ENCODE data around the gene NEDD4. TPM values are rescaled to one million over a fixed set of nuclear protein-coding genes. Genes with fewer than 3 reads are reported as not detected.
A peak's percentile ranks its signal among the peaks of the same experiment; 100 is the strongest.

Gene NEDD4
- total and polyA plus RNA-seq, 2 of the 4 experiments (the other 2 are of a cell fraction) = 27.4 to 80.7 TPM

DNA sequence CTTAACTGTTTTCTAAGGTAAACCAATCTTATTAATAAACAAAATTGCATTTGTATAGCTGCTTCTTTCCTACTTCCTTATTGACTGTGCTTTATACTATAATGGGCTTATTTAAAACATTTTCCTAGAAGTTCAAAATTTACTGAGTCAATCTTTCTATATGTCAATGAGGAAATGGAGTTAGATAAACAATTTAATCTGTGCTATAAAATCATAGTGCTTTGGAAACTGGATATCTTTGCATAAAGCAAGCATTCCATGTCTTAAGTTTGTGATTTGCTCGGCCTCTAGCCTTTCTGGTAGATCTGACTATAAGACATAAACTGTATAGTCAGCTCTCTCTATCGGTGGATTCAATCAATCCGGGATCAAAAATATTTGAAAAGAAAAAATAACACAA lies 99.6 kb downstream of the NEDD4 start:
- Histone ChIP-seq H3K79me1 (ENCODE audit: low read depth in 1 of 2, low read length in 2 of 2) (peaks cover 30 to 44% of the 10 kb centered on the region in 2 experiments), H2BK5ac (ENCODE audit: low read depth, low read length, poor library complexity, severe bottlenecking) (no peak overlapping the region), H4K8ac (ENCODE audit: low read depth in 2 of 2, low read length in 2 of 2) (no peak overlapping the region), H2BK20ac (ENCODE audit: low read depth, low read length) (no peak overlapping the region), H3K9me3 (ENCODE audit: control insufficient read depth, insufficient read depth, low read length) (no peaks in the 10 kb centered on the region), H3K4me1 (ENCODE audit: control insufficient read depth, insufficient read depth, low read length) (peaks cover 7% of the 10 kb centered on the region), H3K36me3 (ENCODE audit: control insufficient read depth, insufficient read depth, low read length) (no peaks in the 10 kb centered on the region), H3K9me1 (ENCODE audit: insufficient read depth, low read length) (peaks cover 4% of the 10 kb centered on the region), H2AK9ac (replicated peaks; ENCODE audit: low read depth, low read length, poor library complexity) (no peak overlapping the region), H3K27me3 (ENCODE audit: control insufficient read depth, insufficient read depth, low read length) (no peaks in the 10 kb centered on the region), H3K4me2 (ENCODE audit: low read depth, low read length) (peak overlapping the region; percentile 93; the same call in 1 of the 2 replicates), H4K5ac (ENCODE audit: low read depth, low read length) (no peak overlapping the region), H2BK15ac (ENCODE audit: low read depth, low read length) (no peak overlapping the region), H2AFZ (replicated peaks; ENCODE audit: low read length, poor library complexity) (no peak overlapping the region), H3K14ac (replicated peaks; ENCODE audit: low read depth, low read length) (no peak overlapping the region), H3K56ac (ENCODE audit: extremely low read depth, insufficient read depth, low read length) (no peak overlapping the region), H3K4ac (ENCODE audit: low read depth, low read length) (no peak overlapping the region), H3K18ac (ENCODE audit: low read depth, low read length) (no peak overlapping the region), H2BK120ac (ENCODE audit: low read depth, low read length) (no peak overlapping the region), H4K91ac (ENCODE audit: insufficient read depth, low read depth, low read length) (no peak overlapping the region), H3K27ac (ENCODE audit: insufficient read depth, low read length) (no peak overlapping the region), H3K23ac (ENCODE audit: low read depth, low read length) (no peak overlapping the region), H4K20me1 (ENCODE audit: insufficient read depth, low read length) (peaks cover 3% of the 10 kb centered on the region; the same call in 1 of the 2 replicates), H3K4me3 (ENCODE audit: insufficient read depth, low read depth, low read length) (no peak overlapping the region), H3K9ac (ENCODE audit: low read depth, low read length) (no peak overlapping the region), H2AK5ac (ENCODE audit: low read depth, low read length) (no peak overlapping the region)
- ChIA-PET CTCF (no interaction called here), POLR2A (ENCODE audit: unreplicated experiment) (no interaction called here)
- in situ Hi-C loops (cut with MboI; ENCODE audit: low sequenced_read_pairs) = no loop called here
- no TSS peak for BruUV-seq (replicated peaks)
- WGBS, 2 experiments (ENCODE audit: extremely low coverage in 2 of 2, insufficient read length in 1 of 2) = no CpG with 5 or more reads among the region's 3 CpGs
- intact Hi-C loops (cut with micrococcal nuclease) = no loop called here
- dilution Hi-C loops (cut with HindIII; ENCODE audit: low sequenced_read_pairs, unreplicated experiment) = no loop called here
- peak; percentile 50 for ATAC-seq (ENCODE audit: low read depth)
- no peak for DNase-seq
- TF ChIP-seq RAD21 (IDR thresholded peaks at IDR 0.05; ENCODE audit: low read length) (no peak), FOS (IDR thresholded peaks at IDR 0.05; ENCODE audit: low read depth, low read length) (no peak), MAFK (IDR thresholded peaks at IDR 0.05; ENCODE audit: low read depth, low read length) (no peak), RFX5 (IDR thresholded peaks at IDR 0.05; ENCODE audit: low read depth, low read length) (no peak), POLR2A (IDR thresholded peaks at IDR 0.05; ENCODE audit: low read depth, low read length) (no peak), BHLHE40 (IDR thresholded peaks at IDR 0.05; ENCODE audit: low read depth, low read length) (no peak), MXI1 (IDR thresholded peaks at IDR 0.05; ENCODE audit: borderline replicate concordance, low read depth, low read length) (no peak), NFE2L2 (IDR thresholded peaks at IDR 0.05; ENCODE audit: low read depth, low read length) (no peak), SMC3 (IDR thresholded peaks at IDR 0.05; ENCODE audit: low read depth, low read length) (no peak), CEBPB (IDR thresholded peaks at IDR 0.05; ENCODE audit: low read depth, low read length) (no peak), CHD1 (IDR thresholded peaks at IDR 0.05; ENCODE audit: low read depth, low read length) (no peak), MAZ (IDR thresholded peaks at IDR 0.05; ENCODE audit: borderline replicate concordance, low read depth, low read length) (no peak), RCOR1 (IDR thresholded peaks at IDR 0.05; ENCODE audit: insufficient replicate concordance, low read length) (no peak)
- TF ChIP-seq, protein P1, sequence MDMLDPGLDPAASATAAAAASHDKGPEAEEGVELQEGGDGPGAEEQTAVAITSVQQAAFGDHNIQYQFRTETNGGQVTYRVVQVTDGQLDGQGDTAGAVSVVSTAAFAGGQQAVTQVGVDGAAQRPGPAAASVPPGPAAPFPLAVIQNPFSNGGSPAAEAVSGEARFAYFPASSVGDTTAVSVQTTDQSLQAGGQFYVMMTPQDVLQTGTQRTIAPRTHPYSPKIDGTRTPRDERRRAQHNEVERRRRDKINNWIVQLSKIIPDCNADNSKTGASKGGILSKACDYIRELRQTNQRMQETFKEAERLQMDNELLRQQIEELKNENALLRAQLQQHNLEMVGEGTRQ (IDR thresholded peaks at IDR 0.05; ENCODE audit: low read depth, low read length) = no peak
- TF ChIP-seq, protein P2, sequence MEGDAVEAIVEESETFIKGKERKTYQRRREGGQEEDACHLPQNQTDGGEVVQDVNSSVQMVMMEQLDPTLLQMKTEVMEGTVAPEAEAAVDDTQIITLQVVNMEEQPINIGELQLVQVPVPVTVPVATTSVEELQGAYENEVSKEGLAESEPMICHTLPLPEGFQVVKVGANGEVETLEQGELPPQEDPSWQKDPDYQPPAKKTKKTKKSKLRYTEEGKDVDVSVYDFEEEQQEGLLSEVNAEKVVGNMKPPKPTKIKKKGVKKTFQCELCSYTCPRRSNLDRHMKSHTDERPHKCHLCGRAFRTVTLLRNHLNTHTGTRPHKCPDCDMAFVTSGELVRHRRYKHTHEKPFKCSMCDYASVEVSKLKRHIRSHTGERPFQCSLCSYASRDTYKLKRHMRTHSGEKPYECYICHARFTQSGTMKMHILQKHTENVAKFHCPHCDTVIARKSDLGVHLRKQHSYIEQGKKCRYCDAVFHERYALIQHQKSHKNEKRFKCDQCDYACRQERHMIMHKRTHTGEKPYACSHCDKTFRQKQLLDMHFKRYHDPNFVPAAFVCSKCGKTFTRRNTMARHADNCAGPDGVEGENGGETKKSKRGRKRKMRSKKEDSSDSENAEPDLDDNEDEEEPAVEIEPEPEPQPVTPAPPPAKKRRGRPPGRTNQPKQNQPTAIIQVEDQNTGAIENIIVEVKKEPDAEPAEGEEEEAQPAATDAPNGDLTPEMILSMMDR (conservative IDR thresholded peaks at IDR 0.05; ENCODE audit: low read depth, low read length) = no peak
- TF ChIP-seq, protein P3, sequence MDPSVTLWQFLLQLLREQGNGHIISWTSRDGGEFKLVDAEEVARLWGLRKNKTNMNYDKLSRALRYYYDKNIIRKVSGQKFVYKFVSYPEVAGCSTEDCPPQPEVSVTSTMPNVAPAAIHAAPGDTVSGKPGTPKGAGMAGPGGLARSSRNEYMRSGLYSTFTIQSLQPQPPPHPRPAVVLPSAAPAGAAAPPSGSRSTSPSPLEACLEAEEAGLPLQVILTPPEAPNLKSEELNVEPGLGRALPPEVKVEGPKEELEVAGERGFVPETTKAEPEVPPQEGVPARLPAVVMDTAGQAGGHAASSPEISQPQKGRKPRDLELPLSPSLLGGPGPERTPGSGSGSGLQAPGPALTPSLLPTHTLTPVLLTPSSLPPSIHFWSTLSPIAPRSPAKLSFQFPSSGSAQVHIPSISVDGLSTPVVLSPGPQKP (IDR thresholded peaks at IDR 0.05; ENCODE audit: borderline replicate concordance, low read depth, low read length) = no peak

Data from IMR-90 (cell line).